SK-N-SH treated with all-trans-retinoic acid at 6 μM for 48 hours (cell line): ENCODE data around the gene ANKRD6.

Source experiments
- ARNTL ChIP-seq: fragments of 450-650 bp; formaldehyde crosslinking; IDR thresholded peaks from 2 replicates; pipeline ENCODE4 v1.5.0; 2020; ENCODE audit warnings: low read depth, mild to moderate bottlenecking, moderate library complexity, borderline replicate concordance
- CSDC2 ChIP-seq: fragments of 250-450 bp; sonication (Bioruptor Pico); IDR thresholded peaks from 2 replicates; pipeline ENCODE4 v1.5.0; 2020; ENCODE audit warnings: mild to moderate bottlenecking, moderate library complexity
- CSRNP3 ChIP-seq: fragments of 250-450 bp; sonication (Bioruptor Pico); IDR thresholded peaks from 2 replicates; pipeline ENCODE4 v1.5.1; 2021; ENCODE audit warnings: mild to moderate bottlenecking, moderate library complexity
- ESRRG ChIP-seq: fragments of 250-450 bp; sonication (Bioruptor Pico); IDR thresholded peaks from 2 replicates; pipeline ENCODE4 v1.6.1; 2021; ENCODE audit warnings: mild to moderate bottlenecking
- GLIS3 ChIP-seq: fragments of 250-450 bp; sonication (Bioruptor Pico); IDR thresholded peaks from 2 replicates; pipeline ENCODE4 v1.5.0; 2020; ENCODE audit warnings: mild to moderate bottlenecking, moderate library complexity
- OSR1 ChIP-seq: fragments of 250-450 bp; sonication (Bioruptor Pico); IDR thresholded peaks from 2 replicates; pipeline ENCODE4 v1.8.0; 2022; ENCODE audit warnings: moderate library complexity, mild to moderate bottlenecking, inconsistent platforms
- PATZ1 ChIP-seq: fragments of 250-450 bp; sonication (Bioruptor Pico); IDR thresholded peaks from 2 replicates; pipeline ENCODE4 v1.8.0; 2020; ENCODE audit warnings: mild to moderate bottlenecking, moderate library complexity, borderline replicate concordance
- POU6F1 ChIP-seq: fragments of 250-450 bp; sonication (Bioruptor Pico); IDR thresholded peaks from 2 replicates; pipeline ENCODE4 v1.8.0; 2021; ENCODE audit warnings: low read depth, mild to moderate bottlenecking, moderate library complexity, borderline replicate concordance
- PPARA ChIP-seq: fragments of 250-450 bp; sonication (Bioruptor Pico); IDR thresholded peaks from 2 replicates; pipeline ENCODE4 v1.5.0; 2020; ENCODE audit warnings: mild to moderate bottlenecking, borderline replicate concordance
- RARB ChIP-seq: fragments of 250-450 bp; sonication (Bioruptor Pico); IDR thresholded peaks from 2 replicates; pipeline ENCODE4 v1.8.0; 2021; ENCODE audit warnings: mild to moderate bottlenecking, moderate library complexity
- TSHZ2 ChIP-seq: fragments of 250-450 bp; sonication (Bioruptor Pico); IDR thresholded peaks from 2 replicates; pipeline ENCODE4 v1.5.0; 2020; ENCODE audit warnings: mild to moderate bottlenecking, moderate library complexity
- ZC3H10 ChIP-seq: fragments of 250-450 bp; sonication (Bioruptor Pico); IDR thresholded peaks from 2 replicates; pipeline ENCODE4 v1.5.1; 2021; ENCODE audit warnings: mild to moderate bottlenecking, moderate library complexity
- ZFP30 ChIP-seq: fragments of 450-650 bp; formaldehyde crosslinking; IDR thresholded peaks from 2 replicates; pipeline ENCODE4 v1.5.0; 2022; ENCODE audit warnings: mild to moderate bottlenecking, moderate library complexity
- ZNF8 ChIP-seq: fragments of 450-650 bp; formaldehyde crosslinking; IDR thresholded peaks from 2 replicates; pipeline ENCODE4 v1.5.0; 2020; ENCODE audit warnings: mild to moderate bottlenecking, moderate library complexity

GRCh38 chr6:89402776-89403175 is 30.2 kb upstream of the ANKRD6 start:
- TF ChIP-seq ZC3H10 (CRISPR knock-in tag) (no peak), PATZ1 (CRISPR knock-in tag) (no peak), ESRRG (CRISPR knock-in tag) (no peak), TSHZ2 (CRISPR knock-in tag) (no peak), PPARA (CRISPR knock-in tag) (no peak), OSR1 (CRISPR knock-in tag) (no peak), ARNTL (CRISPR knock-in tag) (no peak), ZFP30 (CRISPR knock-in tag) (no peak), RARB (no peak), POU6F1 (CRISPR knock-in tag) (no peak), ZNF8 (CRISPR knock-in tag) (no peak), CSRNP3 (CRISPR knock-in tag) (no peak), GLIS3 (CRISPR knock-in tag) (no peak), CSDC2 (no peak)
